Cardiac muscle cell (in vitro differentiated cells and primary cell): Measurements from ENCODE around the gene CABCOCO1. TPM values are rescaled to one million over a fixed set of nuclear protein-coding genes. Genes with fewer than 3 reads are reported as not detected.
"Not testable (repeated sequence)": the region's sequence is repeated elsewhere in the genome, so short reads cannot be mapped to it uniquely, and the experiment has no call there.

Experiments used
- DNase-seq, 2 donors: peaks; one replicate each; pipeline versions ENCODE4 v3.0.0 to v3.0.0-alpha.2; 2010 to 2017; ENCODE audit warnings: low read depth in 1 of 2, low spot score in 1 of 2
- H3K27ac ChIP-seq: fragments of 200-600 bp; sonication (generic); 2 replicates; pipeline ENCODE4 v1.5.1; 2016
- H3K27me3 ChIP-seq: fragments of 200-600 bp; sonication (generic); 2 replicates; pipeline ENCODE4 v1.6.0; 2016; ENCODE audit warnings: control low read depth
- H3K36me3 ChIP-seq: fragments of 200-600 bp; sonication (generic); 2 replicates; pipeline ENCODE4 v1.5.1; 2016; ENCODE audit warnings: control low read depth
- H3K4me1 ChIP-seq: fragments of 200-600 bp; sonication (generic); 2 replicates; pipeline ENCODE4 v1.8.1; 2017; ENCODE audit warnings: low read depth, mild to moderate bottlenecking, mixed run types
- H3K4me3 ChIP-seq: fragments of 200-600 bp; sonication (generic); 2 replicates; pipeline ENCODE4 v1.5.1; 2016; ENCODE audit warnings: mild to moderate bottlenecking
- H3K9me3 ChIP-seq: fragments of 200-600 bp; sonication (generic); 2 replicates; pipeline ENCODE4 v1.5.1; 2017; ENCODE audit warnings: low read depth, mild to moderate bottlenecking, control low read depth
- polyA plus RNA-seq: library from polyadenylated mRNA; unstranded; fragments of >200 nt; fragmentation: Nextera tagmentation; extraction: Ambion mirVana; gene quantifications from 2 replicates; pipeline ENCODE4 v1.2.1, GENCODE V29; 2016
- total RNA-seq: library from RNA; depleted of rRNA; stranded (reverse); fragments of >200 nt; gene quantifications from 2 replicates; pipeline ENCODE4 v1.2.3, GENCODE V29; 2016
- TF ChIP-seq, protein P1 (sequence below): IDR thresholded peaks from 2 replicates; pipeline ENCODE4 v1.5.1; 2012; ENCODE audit warnings: low read depth, mild to moderate bottlenecking, low read length

The CABCOCO1 gene
- total and polyA plus RNA-seq, 2 experiments from 2014 or later: 1.5 TPM

DNA sequence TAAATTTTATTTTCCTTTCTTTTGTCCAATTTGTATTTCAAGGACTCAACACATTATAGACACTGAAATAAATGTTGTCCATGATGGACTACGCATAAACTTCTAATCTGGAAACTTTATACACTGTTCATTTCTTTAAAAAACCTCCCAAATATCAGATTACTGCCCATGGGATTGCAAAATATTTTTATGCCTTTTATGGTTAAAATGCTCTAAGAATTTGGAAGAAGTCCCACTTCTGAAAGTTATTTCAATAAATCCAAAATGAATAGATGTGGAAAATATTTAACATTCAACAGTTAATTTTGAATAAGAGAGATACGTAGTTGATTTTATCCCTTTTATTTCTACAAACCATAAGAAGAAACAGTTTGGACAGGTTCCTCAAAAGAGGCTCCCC lies 46.1 kb downstream of the CABCOCO1 start:
- TF ChIP-seq, protein P1, sequence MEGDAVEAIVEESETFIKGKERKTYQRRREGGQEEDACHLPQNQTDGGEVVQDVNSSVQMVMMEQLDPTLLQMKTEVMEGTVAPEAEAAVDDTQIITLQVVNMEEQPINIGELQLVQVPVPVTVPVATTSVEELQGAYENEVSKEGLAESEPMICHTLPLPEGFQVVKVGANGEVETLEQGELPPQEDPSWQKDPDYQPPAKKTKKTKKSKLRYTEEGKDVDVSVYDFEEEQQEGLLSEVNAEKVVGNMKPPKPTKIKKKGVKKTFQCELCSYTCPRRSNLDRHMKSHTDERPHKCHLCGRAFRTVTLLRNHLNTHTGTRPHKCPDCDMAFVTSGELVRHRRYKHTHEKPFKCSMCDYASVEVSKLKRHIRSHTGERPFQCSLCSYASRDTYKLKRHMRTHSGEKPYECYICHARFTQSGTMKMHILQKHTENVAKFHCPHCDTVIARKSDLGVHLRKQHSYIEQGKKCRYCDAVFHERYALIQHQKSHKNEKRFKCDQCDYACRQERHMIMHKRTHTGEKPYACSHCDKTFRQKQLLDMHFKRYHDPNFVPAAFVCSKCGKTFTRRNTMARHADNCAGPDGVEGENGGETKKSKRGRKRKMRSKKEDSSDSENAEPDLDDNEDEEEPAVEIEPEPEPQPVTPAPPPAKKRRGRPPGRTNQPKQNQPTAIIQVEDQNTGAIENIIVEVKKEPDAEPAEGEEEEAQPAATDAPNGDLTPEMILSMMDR: no peak
- no peaks in the 10 kb centered on the region for H3K9me3 ChIP-seq
- no peak overlapping the region for H3K4me3 ChIP-seq
- no peaks in the 10 kb centered on the region for H3K36me3 ChIP-seq
- no peak overlapping the region for H3K27ac ChIP-seq
- peak in 1 of 2 donors; percentile 23 for DNase-seq
- no peaks in the 10 kb centered on the region for H3K4me1 ChIP-seq
- H3K27me3 ChIP-seq: no peaks in the 10 kb centered on the region

- H3K4me1 ChIP-seq, H3K4me3 ChIP-seq, H3K9me3 ChIP-seq, H3K27me3 ChIP-seq, H3K36me3 ChIP-seq, H3K27ac ChIP-seq, DNase-seq: not testable (repeated sequence)
Observed at GRCh38 chr10:61712105-61712504, 49.4 kb downstream of the CABCOCO1 start.

DNA sequence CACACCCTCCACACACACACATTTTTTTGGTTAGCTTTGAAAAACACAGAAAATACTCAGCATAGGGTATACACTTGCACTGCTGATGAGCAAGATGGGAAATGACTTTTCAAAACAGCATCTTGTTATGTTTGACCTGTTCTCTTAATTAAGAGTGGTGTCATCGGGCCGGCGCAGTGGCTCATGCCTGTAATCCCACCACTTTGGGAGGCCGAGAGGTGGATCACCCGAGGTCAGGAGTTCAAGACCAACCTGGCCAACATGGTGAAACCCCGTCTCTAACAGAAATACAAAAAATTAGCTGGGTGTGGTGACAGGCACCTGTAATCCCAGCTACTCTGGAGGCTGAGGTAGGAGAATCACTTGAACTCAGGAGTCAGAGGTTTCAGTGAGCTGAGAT lies 56.7 kb downstream of the CABCOCO1 start:
- not testable (repeated sequence) for H3K27ac ChIP-seq, H3K36me3 ChIP-seq, H3K9me3 ChIP-seq, DNase-seq, H3K4me1 ChIP-seq, H3K27me3 ChIP-seq, H3K4me3 ChIP-seq

GRCh38 chr10:61719906-61720305 lies 57.2 kb downstream of the CABCOCO1 start:
- no peaks in the 10 kb centered on the region for H3K9me3 ChIP-seq
- H3K4me1 ChIP-seq: no peaks in the 10 kb centered on the region
- H3K27me3 ChIP-seq: no peaks in the 10 kb centered on the region
- no peaks in the 10 kb centered on the region for H3K36me3 ChIP-seq
- no peak overlapping the region for H3K27ac ChIP-seq
- no peak overlapping the region for H3K4me3 ChIP-seq
- TF ChIP-seq, protein P1: no peak
- DNase-seq: no peak

DNA sequence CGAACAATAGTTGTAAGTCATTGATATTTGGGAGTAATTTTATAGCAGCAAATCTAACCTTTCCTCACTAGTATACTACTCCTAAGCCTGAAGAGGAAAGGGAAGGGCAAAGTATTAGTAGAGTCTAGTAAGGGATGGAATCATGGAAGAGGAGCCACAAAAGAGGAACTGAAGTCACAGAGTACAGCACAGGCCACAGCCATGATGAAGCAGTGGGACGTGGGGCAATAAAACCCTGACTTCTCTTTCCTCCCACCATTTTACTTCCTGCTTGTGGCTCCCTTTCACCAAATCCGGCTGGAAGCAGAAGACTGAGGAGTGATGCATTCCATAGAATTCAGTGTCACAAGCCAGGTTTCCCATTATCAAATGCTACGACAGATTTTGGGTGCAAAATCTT lies 58.7 kb downstream of the CABCOCO1 start:
- H3K4me3 ChIP-seq: no peak overlapping the region

GRCh38 chr10:61725221-61725620 lies 62.5 kb downstream of the CABCOCO1 start:
- H3K4me3 ChIP-seq, DNase-seq, H3K27ac ChIP-seq, H3K4me1 ChIP-seq, H3K9me3 ChIP-seq, H3K36me3 ChIP-seq, H3K27me3 ChIP-seq: not testable (repeated sequence)

More for the DNA sequence above, 58.7 kb downstream of the CABCOCO1 start:
- Histone ChIP-seq H3K9me3 (no peaks in the 10 kb centered on the region), H3K27ac (no peak overlapping the region), H3K36me3 (no peaks in the 10 kb centered on the region), H3K4me1 (no peaks in the 10 kb centered on the region), H3K27me3 (no peaks in the 10 kb centered on the region)
- TF ChIP-seq, protein P1: no peak
- no peak for DNase-seq

GRCh38 chr10:61729596-61729995 lies 66.9 kb downstream of the CABCOCO1 start:
- DNase-seq: no peak
- H3K4me3 ChIP-seq: no peak overlapping the region
- TF ChIP-seq, protein P1: no peak
- H3K27ac ChIP-seq: no peak overlapping the region
- no peaks in the 10 kb centered on the region for H3K9me3 ChIP-seq
- no peaks in the 10 kb centered on the region for H3K4me1 ChIP-seq
- no peaks in the 10 kb centered on the region for H3K36me3 ChIP-seq
- H3K27me3 ChIP-seq: no peaks in the 10 kb centered on the region
